ENCODE results near the gene DYNLT4. TPM values are rescaled to one million over a fixed set of nuclear protein-coding genes. Genes with fewer than 3 reads are reported as not detected.
A peak's percentile ranks its signal among the peaks of the same experiment; 100 is the strongest.

The DYNLT4 gene
- total and polyA plus RNA-seq, 2 of the 13 experiments (the other 11 are each of a cell fraction or from before 2014, with no cell fraction given): 0.77 TPM; not detected in 1

- TF ChIP-seq NR0B2 (CRISPR knock-in tag; IDR thresholded peaks at IDR 0.05) (0 out of 2 replicates have a peak, but pooled peaks have one; percentile 67), NCOA2 (CRISPR knock-in tag; IDR thresholded peaks at IDR 0.05) (no peak), MXD4 (CRISPR knock-in tag; IDR thresholded peaks at IDR 0.05) (peak; percentile 67; the same call in 1 of the 2 replicates), SMAD9 (CRISPR knock-in tag; IDR thresholded peaks at IDR 0.05) (no peak), CCDC6 (CRISPR knock-in tag; IDR thresholded peaks at IDR 0.05) (0 out of 2 replicates have a peak, but pooled peaks have one; percentile 37), GABPB1 (CRISPR knock-in tag; IDR thresholded peaks at IDR 0.05) (peak; percentile 91), ZNF776 (CRISPR knock-in tag; IDR thresholded peaks at IDR 0.05) (peak; percentile 75; the same call in 1 of the 2 replicates), MXI1 (IDR thresholded peaks at IDR 0.05; ENCODE audit: borderline replicate concordance, low read depth, low read length) (no peak), KAT7 (CRISPR knock-in tag; IDR thresholded peaks at IDR 0.05; ENCODE audit: borderline replicate concordance) (peak; percentile 63; the same call in 1 of the 2 replicates), HNRNPL (IDR thresholded peaks at IDR 0.05; ENCODE audit: low read depth, low read length) (no peak), PRMT3 (CRISPR knock-in tag; IDR thresholded peaks at IDR 0.05; ENCODE audit: borderline replicate concordance, low read depth) (0 out of 2 replicates have a peak, but pooled peaks have one; percentile 51), MEF2D (CRISPR knock-in tag; IDR thresholded peaks at IDR 0.05) (no peak), SPEN (CRISPR knock-in tag; IDR thresholded peaks at IDR 0.05; ENCODE audit: low read depth) (0 out of 2 replicates have a peak, but pooled peaks have one; percentile 67), ZNF557 (CRISPR knock-in tag; IDR thresholded peaks at IDR 0.05) (no peak), ZNF761 (CRISPR knock-in tag; conservative IDR thresholded peaks at IDR 0.05) (no peak), TEAD2 (CRISPR knock-in tag; IDR thresholded peaks at IDR 0.05) (0 out of 2 replicates have a peak, but pooled peaks have one; percentile 39), MEIS1 (CRISPR knock-in tag; IDR thresholded peaks at IDR 0.05; ENCODE audit: borderline replicate concordance) (peak; percentile 72; the same call in 1 of the 2 replicates), ZFP36L1 (CRISPR knock-in tag; IDR thresholded peaks at IDR 0.05) (no peak), PHF5A (CRISPR knock-in tag; IDR thresholded peaks at IDR 0.05; ENCODE audit: low read depth, unreplicated experiment) (no peak), NONO (IDR thresholded peaks at IDR 0.05) (no peak), NONO (CRISPR knock-in tag; conservative IDR thresholded peaks at IDR 0.05) (peak; percentile 75), ZNF646 (CRISPR knock-in tag; IDR thresholded peaks at IDR 0.05) (0 out of 2 replicates have a peak, but pooled peaks have one; percentile 14), ZNF354B (CRISPR knock-in tag; IDR thresholded peaks at IDR 0.05) (no peak), REL (CRISPR knock-in tag; conservative IDR thresholded peaks at IDR 0.05) (no peak)
Measured at GRCh38 chr1:44784094-44785028, 22.8 kb downstream of the DYNLT4 start (continued).
